NCI-H2171 (cell line): ENCODE results near the gene PCDHGB5.

Source experiments
- DNase-seq: peaks from one replicate; lab custom pipeline; 2025; lab: John Stamatoyannopoulos, UW

The PCDHGB5 gene

DNA sequence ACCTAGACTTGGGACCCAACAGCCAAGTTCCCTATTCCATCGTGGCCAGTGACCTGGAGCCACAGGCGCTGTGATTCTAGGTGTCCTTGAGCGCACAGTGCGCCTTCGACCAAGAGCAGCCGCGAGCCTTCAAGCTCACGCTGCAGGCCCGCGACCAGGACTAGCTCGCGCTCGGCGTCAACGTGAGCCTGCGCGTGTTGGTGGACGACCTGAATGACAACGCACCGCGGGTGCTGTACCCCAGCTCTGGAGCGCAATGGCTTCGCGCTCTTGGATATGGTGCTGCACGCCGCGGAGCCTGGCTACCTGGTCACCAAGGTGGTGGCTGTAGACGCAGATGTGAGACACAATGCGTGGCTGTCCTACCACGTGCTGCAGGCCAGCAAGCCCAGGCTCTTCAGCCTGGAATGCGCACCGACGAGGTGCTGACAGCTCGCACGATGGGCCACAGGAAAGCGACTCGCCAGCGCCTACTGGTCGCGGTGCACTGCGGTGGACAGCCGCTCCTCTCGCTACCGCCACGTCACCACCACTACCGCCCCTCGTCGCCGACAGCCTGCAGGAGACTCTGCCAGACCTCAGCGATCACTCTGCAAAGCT is 43.9 kb downstream of the PCDHGB5 start:
- DNase-seq: no peak
